Stimulated activated CD8-positive, alpha-beta memory T cell treated with anti-CD3 and anti-CD28 coated beads, Interleukin-7, amount 100 ng/mL, for 4 hours (primary cell): ENCODE results near the gene CAMSAP2.
"Not testable (repeated sequence)": the region's sequence is repeated elsewhere in the genome, so short reads cannot be mapped to it uniquely, and the experiment has no call there.

Experiments used
- DNase-seq, 2 donors: peaks; one replicate each; pipeline ENCODE4 v3.0.0-alpha.2; 2020; ENCODE audit warnings: low read depth in 2 of 2

The CAMSAP2 gene

DNA sequence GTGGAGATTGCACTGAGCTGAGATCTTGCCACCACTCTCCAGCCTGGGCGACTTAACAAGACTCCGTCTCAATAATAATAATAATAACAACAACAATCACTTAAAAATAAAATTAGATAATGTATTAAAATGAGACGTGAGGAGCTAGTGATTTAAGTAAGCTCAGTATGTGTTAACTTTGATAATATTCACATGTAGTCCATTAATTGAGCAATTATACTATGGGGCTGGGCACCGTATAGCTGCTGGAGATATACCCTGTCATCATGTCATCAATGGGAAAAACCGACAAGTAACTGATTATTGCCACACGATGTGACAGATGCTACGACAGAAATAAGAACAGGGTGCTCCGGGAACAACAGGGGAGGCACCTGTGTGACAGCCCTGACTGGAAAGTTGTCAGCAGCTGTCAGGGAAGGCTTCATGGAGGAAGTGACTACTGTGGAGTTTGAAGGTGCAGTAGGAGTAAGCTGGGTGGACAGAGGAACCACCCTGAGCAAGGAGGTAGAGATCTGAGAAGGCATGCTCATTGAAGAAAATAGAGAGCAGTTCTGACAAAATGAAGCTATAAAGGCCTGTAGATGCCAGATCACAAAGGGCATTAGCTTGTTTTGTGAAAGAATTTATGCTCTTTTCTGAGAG is 924 bp upstream of the CAMSAP2 start:
- no peak for DNase-seq

DNA sequence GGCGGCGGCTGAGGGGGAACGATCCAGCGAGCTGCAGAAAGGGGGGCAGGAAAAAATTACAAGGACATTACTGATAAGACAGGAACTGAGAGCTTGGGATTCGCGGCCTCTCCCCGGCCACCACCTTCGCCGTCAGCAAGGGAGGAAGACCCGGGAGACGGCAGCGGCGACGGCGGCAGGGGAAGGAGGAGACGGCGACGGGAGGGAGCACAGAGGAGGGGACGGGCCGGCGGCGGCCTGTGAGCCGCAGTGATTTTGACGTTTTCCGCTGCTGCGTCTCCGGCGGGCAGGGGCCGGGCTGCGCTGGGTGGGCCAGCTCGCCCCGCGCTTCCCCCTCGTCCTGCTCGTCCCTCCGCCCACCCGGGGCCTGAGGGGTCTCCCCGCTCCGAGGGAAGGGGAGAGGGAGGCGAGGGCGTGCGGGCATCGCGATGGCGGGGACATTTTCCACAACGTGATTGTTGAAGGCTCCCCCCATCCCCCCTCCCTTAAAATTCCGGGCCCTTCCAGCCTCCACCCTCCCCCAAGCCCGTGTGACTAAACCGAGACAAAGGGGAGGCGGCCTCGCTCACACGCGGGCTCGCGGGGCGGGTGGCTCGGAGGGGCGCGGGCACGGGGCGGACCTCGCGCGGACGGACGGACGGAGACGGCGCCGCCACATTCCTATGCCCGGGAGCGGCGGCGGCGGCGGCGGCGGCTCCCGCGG is 407 bp downstream of the CAMSAP2 start:
- DNase-seq: peak; percentile 26 to 44

DNA sequence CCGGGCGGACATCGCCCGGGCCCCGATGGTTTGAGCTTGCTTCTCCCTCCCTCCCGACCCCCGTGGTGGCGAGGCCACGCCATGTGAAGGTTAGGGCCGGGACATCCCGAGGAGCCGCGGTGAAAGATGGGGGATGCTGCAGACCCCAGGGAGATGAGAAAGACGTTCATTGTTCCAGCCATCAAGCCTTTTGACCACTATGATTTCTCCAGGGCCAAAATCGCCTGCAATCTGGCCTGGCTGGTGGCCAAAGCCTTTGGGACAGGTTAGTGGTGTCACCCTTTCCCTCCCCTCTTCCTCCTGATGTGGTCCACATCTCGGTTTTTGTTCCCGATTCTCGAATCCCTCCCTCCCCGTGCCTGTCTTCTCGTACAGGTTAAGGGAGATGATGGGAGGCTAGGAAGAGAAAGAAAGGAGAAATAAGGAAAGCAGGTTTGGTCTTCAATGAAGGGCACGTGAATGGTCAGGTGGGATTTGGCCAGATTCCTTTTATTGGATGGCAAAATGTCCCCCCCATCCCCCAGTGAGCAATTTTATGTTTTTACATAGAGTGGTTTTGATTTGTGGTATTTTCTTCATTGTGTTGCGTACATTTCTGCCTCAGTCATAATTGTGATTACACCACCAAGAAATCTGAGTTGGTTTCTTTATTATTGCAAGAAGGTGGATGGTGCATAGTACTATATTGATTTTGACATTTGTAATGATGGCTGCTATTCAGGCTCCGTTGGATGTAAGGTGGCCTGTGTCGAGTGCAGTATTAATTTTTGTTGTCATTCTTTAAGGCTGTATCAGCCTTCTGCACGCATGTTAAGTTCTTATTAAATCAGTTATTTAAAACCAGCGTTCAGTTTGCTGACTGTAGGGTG is 1.2 kb downstream of the CAMSAP2 start:
- DNase-seq: no peak

DNA sequence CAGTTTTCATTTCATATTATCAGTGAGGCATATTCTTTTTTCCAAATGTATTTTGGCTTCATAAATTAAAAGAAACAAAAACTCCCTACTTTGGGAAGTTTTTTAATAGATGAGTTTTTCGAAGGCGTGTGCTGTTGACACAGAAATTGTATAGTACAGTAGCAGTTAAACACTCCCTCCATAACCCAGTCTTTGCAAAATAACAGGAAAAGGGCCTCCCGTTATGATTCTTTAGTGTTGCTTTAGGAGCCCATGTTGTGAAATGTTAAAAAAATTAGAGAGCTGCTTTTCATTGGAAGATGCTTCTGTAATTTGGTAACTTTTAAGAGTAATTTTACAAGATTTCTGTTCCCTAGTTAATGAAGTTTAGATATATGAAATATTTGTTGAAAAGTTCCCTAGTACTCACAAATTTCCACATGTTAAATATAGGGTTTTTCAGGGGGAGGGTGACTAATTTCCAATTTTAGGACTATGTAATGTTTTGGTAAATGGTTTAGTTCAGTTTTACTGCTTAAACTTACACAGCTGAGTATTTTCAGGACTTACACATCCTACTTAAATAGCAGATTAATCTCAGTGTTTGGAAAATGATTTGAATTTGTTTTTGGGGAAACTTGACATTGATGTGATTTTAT is 2.0 kb downstream of the CAMSAP2 start:
- DNase-seq: no peak

- no peak for DNase-seq
Measured at GRCh38 chr1:200741551-200742207, 3.0 kb downstream of the CAMSAP2 start.

DNA sequence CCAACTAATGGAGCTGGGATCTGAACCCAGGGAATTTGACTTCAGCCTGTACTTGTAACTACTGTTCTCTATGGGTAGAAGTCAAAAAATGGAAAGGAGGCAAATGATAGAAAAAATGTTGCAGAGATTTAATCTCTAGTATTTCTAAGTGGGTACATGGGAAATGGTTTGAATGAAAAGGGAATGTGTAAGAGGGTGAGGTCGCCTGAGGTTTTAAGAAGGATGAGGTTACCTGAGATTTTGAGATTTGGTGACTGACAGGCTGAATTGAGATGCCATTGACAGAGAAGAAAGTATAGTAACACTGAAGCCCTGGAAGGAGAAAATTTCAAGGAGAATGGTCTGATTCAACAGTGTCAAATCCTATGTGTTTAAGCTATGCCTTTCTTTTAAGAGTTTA is 5.5 kb downstream of the CAMSAP2 start:
- DNase-seq: no peak

DNA sequence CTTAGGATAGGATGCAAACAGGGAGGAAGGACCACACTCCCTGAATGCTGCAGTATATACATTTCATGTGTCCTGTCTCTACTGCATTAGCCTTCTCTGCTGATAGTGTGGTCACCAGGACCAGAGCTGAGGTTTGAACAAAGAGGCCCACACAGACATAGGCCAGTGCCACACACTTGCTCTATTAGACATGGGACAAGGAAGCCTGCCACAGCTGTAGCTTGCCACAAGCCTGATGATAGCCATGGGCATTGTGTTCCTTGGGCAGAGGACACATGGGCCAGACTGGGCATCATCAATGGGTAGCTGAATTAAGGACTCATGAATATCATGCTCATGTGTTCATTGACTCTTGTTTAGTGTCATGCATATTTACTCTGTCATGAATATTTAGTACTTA is 10.4 kb downstream of the CAMSAP2 start:
- DNase-seq: no peak

- DNase-seq: not testable (repeated sequence)
Measured at GRCh38 chr1:200750749-200751148, 12.1 kb downstream of the CAMSAP2 start.

- DNase-seq: no peak
Measured at GRCh38 chr1:200751717-200752116, 13.0 kb downstream of the CAMSAP2 start.

GRCh38 chr1:200753650-200754198 is 15.0 kb downstream of the CAMSAP2 start:
- DNase-seq: no peak

GRCh38 chr1:200755456-200755855 is 16.8 kb downstream of the CAMSAP2 start:
- DNase-seq: no peak

DNA sequence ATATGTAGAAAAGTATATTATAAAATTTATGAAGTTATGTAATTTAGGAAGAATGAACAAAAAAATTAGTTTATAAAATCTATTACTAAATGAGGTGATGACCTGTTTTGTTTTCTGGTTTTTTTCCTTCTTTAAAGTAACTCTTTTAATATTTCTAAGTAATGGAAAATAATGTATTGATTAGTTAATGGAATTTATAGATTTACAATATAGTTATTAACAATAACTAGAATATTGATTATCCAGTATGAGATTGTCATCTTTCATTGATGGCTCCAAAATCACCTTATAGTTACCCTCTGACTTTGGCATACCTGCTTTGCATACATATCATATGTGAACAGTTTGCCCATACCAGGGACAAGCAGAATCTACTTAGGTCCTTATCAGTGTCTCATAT is 23.4 kb downstream of the CAMSAP2 start:
- no peak for DNase-seq

GRCh38 chr1:200767321-200767720 is 28.6 kb downstream of the CAMSAP2 start:
- DNase-seq: no peak

- no peak for DNase-seq
Measured at GRCh38 chr1:200771625-200772555, 33.2 kb downstream of the CAMSAP2 start.

GRCh38 chr1:200774311-200774710 is 35.6 kb downstream of the CAMSAP2 start:
- no peak for DNase-seq

GRCh38 chr1:200774735-200775444 is 36.2 kb downstream of the CAMSAP2 start:
- no peak for DNase-seq

- no peak for DNase-seq
Measured at GRCh38 chr1:200775850-200776249, 37.2 kb downstream of the CAMSAP2 start.

DNA sequence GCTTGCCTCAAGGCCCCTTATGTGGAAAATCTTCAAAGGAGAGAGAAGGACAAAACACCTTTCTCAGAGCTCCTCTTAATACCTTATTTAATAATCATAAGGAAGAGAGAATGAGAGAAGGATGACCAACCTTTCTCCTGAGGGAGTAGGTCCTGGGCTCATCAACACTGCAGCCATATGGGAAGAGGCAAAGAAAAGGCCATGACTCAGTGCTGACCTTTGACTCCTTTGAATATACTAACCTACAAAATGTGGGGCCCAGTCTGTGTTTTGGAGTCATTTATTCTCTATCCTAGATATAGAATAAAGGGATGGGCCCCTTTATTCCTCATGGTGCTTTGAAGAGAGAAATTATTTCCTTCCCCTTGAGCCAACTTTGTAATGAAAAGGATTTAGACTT is 38.3 kb downstream of the CAMSAP2 start:
- no peak for DNase-seq

GRCh38 chr1:200778766-200779165 is 40.1 kb downstream of the CAMSAP2 start:
- DNase-seq: no peak

DNA sequence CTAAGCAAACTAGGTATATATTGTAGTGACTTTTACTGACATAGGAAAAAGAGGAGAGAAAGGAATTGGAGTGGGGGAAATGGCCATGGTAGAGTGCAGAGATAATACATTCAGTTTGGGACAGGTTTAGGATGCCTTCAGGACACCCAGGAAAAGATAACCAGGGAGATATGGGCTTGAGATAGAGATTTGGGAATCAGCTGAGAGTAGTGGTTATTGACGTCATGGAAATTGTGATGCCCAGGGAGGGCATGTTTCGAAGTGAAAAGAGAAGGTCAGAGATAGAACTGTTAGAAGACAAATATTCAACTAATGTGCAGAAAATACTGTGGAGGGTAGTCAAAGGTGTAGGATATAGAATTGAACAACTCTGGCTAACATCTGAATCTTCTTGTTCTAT is 40.6 kb downstream of the CAMSAP2 start:
- DNase-seq: no peak
